Measurements from ENCODE around the gene TROAP. TPM values are rescaled to one million over a fixed set of nuclear protein-coding genes. Genes with fewer than 3 reads are reported as not detected.

Gene TROAP
- total and polyA plus RNA-seq, 8 donors: 0.08 to 1.3 (median 0.46) TPM; not detected in 1

GRCh38 chr12:49335955-49336644 lies 13.0 kb downstream of the TROAP start:
- FAIRE-seq: no peak
- peak in 1 of 6 donors; percentile 76 for DNase-seq
- peak overlapping the region in 1 of 4 donors; percentile 38 for H3K4me3 ChIP-seq
- TF ChIP-seq, protein P1, sequence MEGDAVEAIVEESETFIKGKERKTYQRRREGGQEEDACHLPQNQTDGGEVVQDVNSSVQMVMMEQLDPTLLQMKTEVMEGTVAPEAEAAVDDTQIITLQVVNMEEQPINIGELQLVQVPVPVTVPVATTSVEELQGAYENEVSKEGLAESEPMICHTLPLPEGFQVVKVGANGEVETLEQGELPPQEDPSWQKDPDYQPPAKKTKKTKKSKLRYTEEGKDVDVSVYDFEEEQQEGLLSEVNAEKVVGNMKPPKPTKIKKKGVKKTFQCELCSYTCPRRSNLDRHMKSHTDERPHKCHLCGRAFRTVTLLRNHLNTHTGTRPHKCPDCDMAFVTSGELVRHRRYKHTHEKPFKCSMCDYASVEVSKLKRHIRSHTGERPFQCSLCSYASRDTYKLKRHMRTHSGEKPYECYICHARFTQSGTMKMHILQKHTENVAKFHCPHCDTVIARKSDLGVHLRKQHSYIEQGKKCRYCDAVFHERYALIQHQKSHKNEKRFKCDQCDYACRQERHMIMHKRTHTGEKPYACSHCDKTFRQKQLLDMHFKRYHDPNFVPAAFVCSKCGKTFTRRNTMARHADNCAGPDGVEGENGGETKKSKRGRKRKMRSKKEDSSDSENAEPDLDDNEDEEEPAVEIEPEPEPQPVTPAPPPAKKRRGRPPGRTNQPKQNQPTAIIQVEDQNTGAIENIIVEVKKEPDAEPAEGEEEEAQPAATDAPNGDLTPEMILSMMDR (IDR thresholded peaks at IDR 0.05): no peak
- peaks cover 0 to 9% (median 3%) of the 10 kb centered on the region in 3 donors for H3K4me1 ChIP-seq
- no peaks in the 10 kb centered on the region for H3K36me3 ChIP-seq
- 19 to 20% methylated on average over 61 to 72 of the region's 72 CpGs for WGBS, 2 donors
- peaks cover 0 to 8% (median 7%) of the 10 kb centered on the region in 4 donors for H3K27me3 ChIP-seq
- H3K9me3 ChIP-seq: no peaks in the 10 kb centered on the region
- intact Hi-C loops (cut with DNase I): no loop called here
- no peak overlapping the region for H3K27ac ChIP-seq
- no peak for ATAC-seq

DNA sequence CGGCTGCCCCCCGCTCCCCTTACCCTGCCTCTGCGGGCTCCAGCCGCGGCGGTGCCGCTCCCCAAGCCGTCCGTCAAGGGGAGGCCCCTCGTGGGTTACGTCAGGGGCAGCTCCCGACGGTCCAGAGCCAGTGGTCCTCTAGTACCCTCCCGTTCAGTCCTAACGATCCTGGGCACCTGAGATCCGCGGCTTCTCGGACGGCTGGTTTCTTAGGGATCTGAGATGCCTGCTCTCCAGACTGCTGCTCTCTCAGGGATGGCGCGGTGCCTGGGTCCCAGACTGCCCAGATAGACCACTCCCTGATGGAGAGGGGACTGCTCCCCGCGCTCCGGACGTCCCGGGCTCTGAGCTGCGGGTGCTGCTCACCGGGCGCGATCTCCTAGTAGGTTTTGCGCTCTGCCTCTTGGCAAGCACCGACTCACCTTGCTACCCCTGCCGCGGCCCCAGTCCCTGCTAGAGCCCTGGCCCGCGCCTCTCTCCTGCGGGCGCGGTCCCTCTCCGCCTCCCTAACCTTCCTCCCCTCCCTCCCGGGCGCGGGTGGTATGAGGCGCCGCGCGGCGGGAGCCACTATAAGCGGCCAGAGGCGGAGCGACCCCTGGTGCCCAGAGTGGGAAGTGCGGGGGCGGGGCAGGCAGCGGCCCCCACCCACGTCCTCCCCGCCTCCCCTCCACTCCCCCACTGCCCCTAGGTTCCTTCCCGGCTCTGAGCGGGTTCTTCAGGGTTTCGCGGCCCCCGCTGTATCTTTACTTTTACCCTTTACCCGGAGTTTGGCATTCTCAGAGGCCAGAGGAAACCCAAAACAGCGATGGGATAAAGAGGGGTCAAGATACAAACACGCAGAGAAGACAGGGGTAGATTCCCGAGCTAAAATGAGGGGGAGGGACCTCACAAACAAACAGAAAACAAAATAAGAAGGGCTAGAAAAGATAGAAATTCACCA lies 13.9 kb downstream of the TROAP start, which contains the start of gene C1QL4:
Gene C1QL4 (minus strand): TSS at position 544 of the 940 bp plus-strand sequence. CDS start 711 bp downstream, outside the sequence.
- FAIRE-seq (no peak), DNase-seq (peak; percentile 73 to 96 (median 86)), ATAC-seq (peak; percentile 81 to 95 (median 94))
- H3K4me3 ChIP-seq: peak within 1 kb of the TSS in 2 of 4 donors; percentile 38 to 40
- no peaks in the 10 kb centered on the region for H3K9me3 ChIP-seq
- H3K36me3 ChIP-seq: no peaks in the 10 kb centered on the region
- WGBS, 2 donors: 2 to 3% methylated on average over 57 to 65 of the region's 65 CpGs
- intact Hi-C loops (cut with DNase I): no loop called here
- H3K27me3 ChIP-seq: peaks cover 0 to 8% (median 7%) of the 10 kb centered on the region in 4 donors
- TF ChIP-seq, protein P1 (IDR thresholded peaks at IDR 0.05): peak; percentile 97 to 99 (median 98)
- H3K27ac ChIP-seq: no peak within 1 kb of the TSS
- H3K4me1 ChIP-seq: peaks cover 0 to 6% (median 0%) of the 10 kb centered on the region in 3 donors

GRCh38 chr12:49338830-49339463 lies 15.9 kb downstream of the TROAP start:
- ATAC-seq (no peak), FAIRE-seq (no peak), DNase-seq (peak in 1 of 6 donors; percentile 4)
- intact Hi-C loops (cut with DNase I): no loop called here
- no peaks in the 10 kb centered on the region for H3K36me3 ChIP-seq
- peaks cover 0 to 13% (median 0%) of the 10 kb centered on the region in 3 donors for H3K4me1 ChIP-seq
- TF ChIP-seq, protein P1 (IDR thresholded peaks at IDR 0.05): no peak
- peaks cover 0 to 8% (median 7%) of the 10 kb centered on the region in 4 donors for H3K27me3 ChIP-seq
- no peak overlapping the region for H3K27ac ChIP-seq
- H3K9me3 ChIP-seq: no peaks in the 10 kb centered on the region
- WGBS, 2 donors: 52 to 55% methylated on average over 6 of the region's 6 CpGs
- no peak overlapping the region for H3K4me3 ChIP-seq

GRCh38 chr12:49339464-49339861 lies 16.4 kb downstream of the TROAP start:
- peaks cover 0 to 8% (median 7%) of the 10 kb centered on the region in 4 donors for H3K27me3 ChIP-seq

More at GRCh38 chr12:49339464-49339861, 16.4 kb downstream of the TROAP start:
- FAIRE-seq: no peak
- H3K4me1 ChIP-seq: peaks cover 0 to 13% (median 0%) of the 10 kb centered on the region in 3 donors
- H3K36me3 ChIP-seq: no peaks in the 10 kb centered on the region
- intact Hi-C loops (cut with DNase I): no loop called here
- peak; percentile 54 to 84 (median 76) for DNase-seq
- TF ChIP-seq, protein P1 (IDR thresholded peaks at IDR 0.05): no peak
- no peak overlapping the region for H3K4me3 ChIP-seq
- H3K27ac ChIP-seq: no peak overlapping the region
- 28 to 34% methylated on average over 5 of the region's 5 CpGs for whole genome bisulfite sequencing, 2 donors
- ATAC-seq: peak; percentile 23 to 71 (median 38)
- H3K9me3 ChIP-seq: no peaks in the 10 kb centered on the region
